Panc1 (cell line): ENCODE data around the gene KCTD6.
A peak's percentile ranks its signal among the peaks of the same experiment; 100 is the strongest.

Experiments
- CTCF ChIP-seq: fragments of 450-650 bp; IDR thresholded peaks from 2 replicates; pipeline ENCODE4 v1.5.1; 2017; ENCODE audit warnings: mild to moderate bottlenecking
- POLR2AphosphoS5 ChIP-seq: IDR thresholded peaks from 2 replicates; pipeline ENCODE4 v1.6.1; 2012; ENCODE audit warnings: mild to moderate bottlenecking, low read depth, low read length, moderate library complexity
- SIN3A ChIP-seq: IDR thresholded peaks from 2 replicates; pipeline ENCODE4 v1.6.1; 2012; ENCODE audit warnings: low read depth, mild to moderate bottlenecking, low read length, moderate library complexity, borderline replicate concordance; ENCODE audit not compliant: insufficient read depth
- TCF7L2 ChIP-seq: IDR thresholded peaks from 2 replicates; pipeline ENCODE4 v1.6.1; 2011; ENCODE audit warnings: mild to moderate bottlenecking, low read depth, low read length, inconsistent platforms
- TF ChIP-seq, protein P1 (sequence below), 2 experiments: IDR thresholded peaks; 2 replicates each; pipeline ENCODE4 v1.6.1; 2011 to 2012; ENCODE audit warnings: low read depth in 2 of 2, control low read depth in 1 of 2, low read length in 1 of 2, mild to moderate bottlenecking in 1 of 2, moderate library complexity in 1 of 2; ENCODE audit not compliant: insufficient read depth in 1 of 2

DNA sequence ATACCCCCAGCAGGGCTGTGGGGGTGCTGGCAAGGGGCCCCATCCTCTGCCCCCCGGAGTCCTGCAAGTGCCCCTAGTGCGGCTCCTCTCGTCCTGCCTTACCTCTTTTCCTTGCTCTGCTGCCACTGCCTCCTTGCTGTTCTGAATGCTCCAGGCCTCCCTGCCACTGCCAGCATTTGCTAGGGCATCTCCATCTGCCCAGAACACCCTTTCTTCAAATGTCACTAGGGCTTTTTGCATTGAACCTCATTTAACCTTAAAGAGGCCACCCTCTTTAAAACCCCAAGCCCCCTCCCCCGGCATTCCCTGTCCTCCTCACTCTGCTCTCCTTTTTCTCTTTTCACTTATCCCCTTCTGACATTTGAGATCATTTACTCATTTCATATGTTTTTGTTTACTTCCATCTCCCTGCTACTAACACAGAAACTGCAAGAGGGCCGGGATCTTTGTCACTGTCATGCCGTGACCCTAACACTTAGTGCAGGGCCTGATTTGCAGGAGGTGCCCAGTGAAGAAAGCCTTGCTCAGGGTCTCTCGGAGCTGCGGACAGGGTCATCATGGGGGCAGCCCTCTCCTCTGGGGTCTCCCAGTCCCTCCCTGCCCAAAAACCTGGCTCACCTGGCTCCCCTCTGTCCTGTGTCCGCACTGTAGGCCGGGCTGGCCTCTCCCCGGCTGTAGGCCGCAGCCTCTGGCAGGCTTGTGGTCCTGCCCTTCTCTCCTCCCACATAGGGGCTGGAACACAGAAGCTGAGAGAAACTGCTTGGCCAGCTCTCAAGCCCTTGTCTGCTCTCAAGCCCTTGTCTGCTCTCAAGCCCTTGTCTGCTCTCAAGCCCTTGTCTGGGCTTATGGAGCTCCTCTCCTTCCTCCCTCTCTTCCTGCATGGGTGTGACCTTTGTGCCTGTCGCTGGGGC is 44.9 kb downstream of the KCTD6 start, which contains the start of gene ACOX2:
- no peak for TF ChIP-seq CTCF
- no peak for TF ChIP-seq POLR2AphosphoS5
- no peak for TF ChIP-seq SIN3A
- TF ChIP-seq, protein P1, sequence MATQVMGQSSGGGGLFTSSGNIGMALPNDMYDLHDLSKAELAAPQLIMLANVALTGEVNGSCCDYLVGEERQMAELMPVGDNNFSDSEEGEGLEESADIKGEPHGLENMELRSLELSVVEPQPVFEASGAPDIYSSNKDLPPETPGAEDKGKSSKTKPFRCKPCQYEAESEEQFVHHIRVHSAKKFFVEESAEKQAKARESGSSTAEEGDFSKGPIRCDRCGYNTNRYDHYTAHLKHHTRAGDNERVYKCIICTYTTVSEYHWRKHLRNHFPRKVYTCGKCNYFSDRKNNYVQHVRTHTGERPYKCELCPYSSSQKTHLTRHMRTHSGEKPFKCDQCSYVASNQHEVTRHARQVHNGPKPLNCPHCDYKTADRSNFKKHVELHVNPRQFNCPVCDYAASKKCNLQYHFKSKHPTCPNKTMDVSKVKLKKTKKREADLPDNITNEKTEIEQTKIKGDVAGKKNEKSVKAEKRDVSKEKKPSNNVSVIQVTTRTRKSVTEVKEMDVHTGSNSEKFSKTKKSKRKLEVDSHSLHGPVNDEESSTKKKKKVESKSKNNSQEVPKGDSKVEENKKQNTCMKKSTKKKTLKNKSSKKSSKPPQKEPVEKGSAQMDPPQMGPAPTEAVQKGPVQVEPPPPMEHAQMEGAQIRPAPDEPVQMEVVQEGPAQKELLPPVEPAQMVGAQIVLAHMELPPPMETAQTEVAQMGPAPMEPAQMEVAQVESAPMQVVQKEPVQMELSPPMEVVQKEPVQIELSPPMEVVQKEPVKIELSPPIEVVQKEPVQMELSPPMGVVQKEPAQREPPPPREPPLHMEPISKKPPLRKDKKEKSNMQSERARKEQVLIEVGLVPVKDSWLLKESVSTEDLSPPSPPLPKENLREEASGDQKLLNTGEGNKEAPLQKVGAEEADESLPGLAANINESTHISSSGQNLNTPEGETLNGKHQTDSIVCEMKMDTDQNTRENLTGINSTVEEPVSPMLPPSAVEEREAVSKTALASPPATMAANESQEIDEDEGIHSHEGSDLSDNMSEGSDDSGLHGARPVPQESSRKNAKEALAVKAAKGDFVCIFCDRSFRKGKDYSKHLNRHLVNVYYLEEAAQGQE (IDR thresholded peaks at IDR 0.05; ENCODE audit: insufficient read depth in 1 of 2, low read depth in 2 of 2, low read length in 1 of 2) = no peak
- peak; percentile 25; the same call in 1 of the 2 replicates for TF ChIP-seq TCF7L2
